ENCODE results near the gene FLYWCH1. TPM values are rescaled to one million over a fixed set of nuclear protein-coding genes. Genes with fewer than 3 reads are reported as not detected.

Gene FLYWCH1
- total and polyA plus RNA-seq, 4 donors: 17.5 to 55.9 (median 37.1) TPM

DNA sequence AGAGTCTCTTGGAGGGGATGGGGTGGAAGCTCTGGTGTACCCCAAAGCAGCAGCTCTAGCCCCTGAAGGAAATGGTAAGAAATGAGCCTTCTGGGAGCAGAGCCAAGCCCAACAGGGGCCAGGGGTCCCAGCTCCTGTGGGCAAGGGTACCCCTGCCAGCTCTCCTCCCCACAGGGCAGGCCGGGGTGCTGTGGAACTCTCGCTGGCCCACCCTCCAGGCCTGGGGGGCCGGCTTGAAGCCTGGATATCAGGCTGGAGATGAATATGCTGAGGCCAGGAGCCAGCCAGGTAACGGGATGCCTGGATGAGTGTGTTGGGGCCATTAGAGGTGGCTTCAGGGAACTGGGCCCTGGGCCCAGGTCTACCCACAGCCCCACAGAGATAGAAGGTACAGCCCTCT, 88.8 kb downstream of the FLYWCH1 start:
- no peak for DNase-seq (ENCODE audit: low read depth in 4 of 6, low spot score in 6 of 6)
- H3K4me3 ChIP-seq (ENCODE audit: low read depth, low read length): no peak overlapping the region
- H3K27me3 ChIP-seq (ENCODE audit: control insufficient read depth, insufficient read depth, low read length): peaks cover 42% of the 10 kb centered on the region
- 56% methylated on average over 3 of the region's 4 CpGs for WGBS (ENCODE audit: insufficient coverage)
- no peak overlapping the region for H3K27ac ChIP-seq (ENCODE audit: low read depth, low read length)
- H3K9me3 ChIP-seq (ENCODE audit: control insufficient read depth, insufficient read depth, low read length): no peaks in the 10 kb centered on the region
- H3K4me1 ChIP-seq (ENCODE audit: control insufficient read depth, insufficient read depth, low read length): peaks cover 13% of the 10 kb centered on the region
- no peaks in the 10 kb centered on the region for H3K36me3 ChIP-seq (ENCODE audit: control insufficient read depth, insufficient read depth, low read length)

Small RNA genes within 50 kb of the gene (small RNA-seq; reads per million reads assigned to genes)
- not detected for gene LINC00514 (ENCODE audit: low replicate concordance)

Other genes starting within 250 kb of the FLYWCH1 start
- 10 to 100 TPM; 17.4 to 25.7 TPM for gene KCTD5, start 229.4 kb upstream of the FLYWCH1 start, total RNA-seq
- gene KCTD5, start 229.4 kb upstream of the FLYWCH1 start, polyA plus RNA-seq (ENCODE audit: insufficient read length in 2 of 2): 10 to 100 TPM; 42.4 to 44.3 TPM
- 1 to 10 TPM; 2.1 to 2.5 TPM for gene PRSS27, start 191.7 kb upstream of the FLYWCH1 start, total RNA-seq
- 10 to 100 TPM in 1 of 2 donors, 1 to 10 TPM in 1; 9.7 to 11.5 TPM for gene PRSS27, start 191.7 kb upstream of the FLYWCH1 start, polyA plus RNA-seq (ENCODE audit: insufficient read length in 2 of 2)
- gene SRRM2, start 159.3 kb upstream of the FLYWCH1 start, total RNA-seq: 100 to 1,000 TPM; 105 to 159 TPM
- 100 to 1,000 TPM; 494 to 610 TPM for gene SRRM2, start 159.3 kb upstream of the FLYWCH1 start, polyA plus RNA-seq (ENCODE audit: insufficient read length in 2 of 2)
- 100 to 1,000 TPM; 136 to 660 TPM for gene ELOB, start 134.7 kb upstream of the FLYWCH1 start, total RNA-seq
- gene ELOB, start 134.7 kb upstream of the FLYWCH1 start, polyA plus RNA-seq (ENCODE audit: insufficient read length in 2 of 2): 100 to 1,000 TPM; 480 to 554 TPM
- gene PRSS33, start 124.4 kb upstream of the FLYWCH1 start, total RNA-seq: under 1 TPM in 1 of 2 donors, not detected in 1; 0.17 TPM
- under 1 TPM; 0.21 to 0.24 TPM for gene PRSS33, start 124.4 kb upstream of the FLYWCH1 start, polyA plus RNA-seq (ENCODE audit: insufficient read length in 2 of 2)
- not detected for gene PRSS41, start 113.5 kb upstream of the FLYWCH1 start, total RNA-seq
- gene PRSS41, start 113.5 kb upstream of the FLYWCH1 start, polyA plus RNA-seq (ENCODE audit: insufficient read length in 2 of 2): not detected
- under 1 TPM in 1 of 2 donors, not detected in 1; 0.28 TPM for gene PRSS21, start 94.7 kb upstream of the FLYWCH1 start, total RNA-seq
- not detected for gene PRSS21, start 94.7 kb upstream of the FLYWCH1 start, polyA plus RNA-seq (ENCODE audit: insufficient read length in 2 of 2)
- 1 to 10 TPM in 1 of 2 donors, under 1 TPM in 1; 0.59 to 2.4 TPM for gene ZG16B, start 81.6 kb upstream of the FLYWCH1 start, total RNA-seq
- under 1 TPM; 0.32 TPM for gene ZG16B, start 81.6 kb upstream of the FLYWCH1 start, polyA plus RNA-seq (ENCODE audit: insufficient read length in 2 of 2)
- gene PRSS22, start 53.8 kb upstream of the FLYWCH1 start, total RNA-seq: not detected
- gene PRSS22, start 53.8 kb upstream of the FLYWCH1 start, polyA plus RNA-seq (ENCODE audit: insufficient read length in 2 of 2): under 1 TPM in 1 of 2 donors, not detected in 1; 0.17 TPM
- 10 to 100 TPM; 28.1 to 63.1 TPM for gene FLYWCH2, start 28.7 kb upstream of the FLYWCH1 start, total RNA-seq
- 10 to 100 TPM; 59.7 to 61.8 TPM for gene FLYWCH2, start 28.7 kb upstream of the FLYWCH1 start, polyA plus RNA-seq (ENCODE audit: insufficient read length in 2 of 2)
- under 1 TPM; 0.17 to 0.20 TPM for gene KREMEN2, start 52.3 kb downstream of the FLYWCH1 start, total RNA-seq
- gene KREMEN2, start 52.3 kb downstream of the FLYWCH1 start, polyA plus RNA-seq (ENCODE audit: insufficient read length in 2 of 2): 1 to 10 TPM; 1.4 to 1.6 TPM
- 10 to 100 TPM; 22.6 to 26.4 TPM for gene PAQR4, start 57.4 kb downstream of the FLYWCH1 start, total RNA-seq
- 10 to 100 TPM; 74.0 to 82.4 TPM for gene PAQR4, start 57.4 kb downstream of the FLYWCH1 start, polyA plus RNA-seq (ENCODE audit: insufficient read length in 2 of 2)
- 1 to 10 TPM; 3.1 to 7.2 TPM for gene PKMYT1, start 68.5 kb downstream of the FLYWCH1 start, total RNA-seq
- 10 to 100 TPM; 20.0 to 32.6 TPM for gene PKMYT1, start 68.5 kb downstream of the FLYWCH1 start, polyA plus RNA-seq (ENCODE audit: insufficient read length in 2 of 2)
- under 1 TPM; 0.06 to 0.20 TPM for gene CLDN9, start 101.0 kb downstream of the FLYWCH1 start, total RNA-seq
- gene CLDN9, start 101.0 kb downstream of the FLYWCH1 start, polyA plus RNA-seq (ENCODE audit: insufficient read length in 2 of 2): under 1 TPM; 0.36 to 0.38 TPM
- under 1 TPM in 1 of 2 donors, not detected in 1; 0.28 TPM for gene CLDN6, start 106.3 kb downstream of the FLYWCH1 start, total RNA-seq
- 1 to 10 TPM in 1 of 2 donors, under 1 TPM in 1; 0.43 to 1.0 TPM for gene CLDN6, start 106.3 kb downstream of the FLYWCH1 start, polyA plus RNA-seq (ENCODE audit: insufficient read length in 2 of 2)
- gene TNFRSF12A, start 108.4 kb downstream of the FLYWCH1 start, total RNA-seq: 1 to 10 TPM; 5.8 to 9.9 TPM
- gene TNFRSF12A, start 108.4 kb downstream of the FLYWCH1 start, polyA plus RNA-seq (ENCODE audit: insufficient read length in 2 of 2): 1 to 10 TPM; 4.5 to 6.7 TPM
- 10 to 100 TPM; 20.4 to 66.2 TPM for gene HCFC1R1, start 112.0 kb downstream of the FLYWCH1 start, total RNA-seq
- 100 to 1,000 TPM; 155 to 161 TPM for gene HCFC1R1, start 112.0 kb downstream of the FLYWCH1 start, polyA plus RNA-seq (ENCODE audit: insufficient read length in 2 of 2)
- gene THOC6, start 112.1 kb downstream of the FLYWCH1 start, total RNA-seq: 10 to 100 TPM in 1 of 2 donors, 1 to 10 TPM in 1; 7.2 to 12.5 TPM
- 10 to 100 TPM; 16.8 to 18.7 TPM for gene THOC6, start 112.1 kb downstream of the FLYWCH1 start, polyA plus RNA-seq (ENCODE audit: insufficient read length in 2 of 2)
- under 1 TPM; 0.06 to 0.10 TPM for gene BICDL2, start 125.0 kb downstream of the FLYWCH1 start, total RNA-seq
- under 1 TPM; 0.38 to 0.39 TPM for gene BICDL2, start 125.0 kb downstream of the FLYWCH1 start, polyA plus RNA-seq (ENCODE audit: insufficient read length in 2 of 2)
- 1 to 10 TPM; 1.2 to 1.4 TPM for gene MMP25, start 134.6 kb downstream of the FLYWCH1 start, total RNA-seq
- 10 to 100 TPM in 1 of 2 donors, 1 to 10 TPM in 1; 7.2 to 10.5 TPM for gene MMP25, start 134.6 kb downstream of the FLYWCH1 start, polyA plus RNA-seq (ENCODE audit: insufficient read length in 2 of 2)
- 10 to 100 TPM in 1 of 2 donors, 1 to 10 TPM in 1; 9.0 to 11.6 TPM for gene IL32, start 153.7 kb downstream of the FLYWCH1 start, total RNA-seq
- gene IL32, start 153.7 kb downstream of the FLYWCH1 start, polyA plus RNA-seq (ENCODE audit: insufficient read length in 2 of 2): 10 to 100 TPM; 13.4 to 20.2 TPM
- gene ZSCAN10, start 187.4 kb downstream of the FLYWCH1 start, total RNA-seq: not detected
- not detected for gene ZSCAN10, start 187.4 kb downstream of the FLYWCH1 start, polyA plus RNA-seq (ENCODE audit: insufficient read length in 2 of 2)
- gene ZNF205, start 200.7 kb downstream of the FLYWCH1 start, total RNA-seq: 10 to 100 TPM in 1 of 2 donors, 1 to 10 TPM in 1; 9.2 to 19.3 TPM
- gene ZNF205, start 200.7 kb downstream of the FLYWCH1 start, polyA plus RNA-seq (ENCODE audit: insufficient read length in 2 of 2): 10 to 100 TPM; 24.3 to 26.4 TPM
- 1 to 10 TPM; 4.2 to 5.7 TPM for gene ZNF213, start 223.1 kb downstream of the FLYWCH1 start, total RNA-seq
- gene ZNF213, start 223.1 kb downstream of the FLYWCH1 start, polyA plus RNA-seq (ENCODE audit: insufficient read length in 2 of 2): 10 to 100 TPM; 28.9 to 30.2 TPM